SJSA1 (cell line): ENCODE results near the gene ABHD3. TPM values are rescaled to one million over a fixed set of nuclear protein-coding genes. Genes with fewer than 3 reads are reported as not detected.
"Not testable (repeated sequence)": the region's sequence is repeated elsewhere in the genome, so short reads cannot be mapped to it uniquely, and the experiment has no call there.

Source experiments
- DNase-seq, 2 experiments: peaks; one replicate each; pipeline ENCODE4 v3.0.0-alpha.2; 2015 to 2020; ENCODE audit warnings: low spot score in 2 of 2, low read depth in 1 of 2
- H3K27ac ChIP-seq: fragments of 250-450 bp; sonication (Bioruptor Pico); 2 replicates; pipeline ENCODE4 v1.5.1; 2020; ENCODE audit warnings: mild to moderate bottlenecking, moderate library complexity
- H3K27me3 ChIP-seq: fragments of 250-450 bp; sonication (Bioruptor Pico); replicated peaks from 2 replicates; pipeline ENCODE4 v1.5.1; 2020; ENCODE audit warnings: mild to moderate bottlenecking, moderate library complexity
- H3K36me3 ChIP-seq: fragments of 250-450 bp; sonication (Bioruptor Pico); 2 replicates; pipeline ENCODE4 v1.5.1; 2020; ENCODE audit warnings: mild to moderate bottlenecking
- H3K4me1 ChIP-seq: fragments of 250-450 bp; sonication (Bioruptor Pico); replicated peaks from 2 replicates; pipeline ENCODE4 v1.6.1; 2021; ENCODE audit warnings: mild to moderate bottlenecking
- H3K4me3 ChIP-seq: fragments of 250-450 bp; sonication (Bioruptor Pico); 2 replicates; pipeline ENCODE4 v1.5.1; 2020; ENCODE audit warnings: mild to moderate bottlenecking
- H3K9me3 ChIP-seq: fragments of 250-450 bp; sonication (Bioruptor Pico); replicated peaks from 2 replicates; pipeline ENCODE4 v1.5.1; 2020; ENCODE audit warnings: mild to moderate bottlenecking
- total RNA-seq: library from RNA; depleted of rRNA; stranded (reverse); fragments of >200 nt; shearing (Covaris generic); gene quantifications from 2 replicates; pipeline ENCODE4 v1.2.3, GENCODE V29; 2014

The ABHD3 gene
- total RNA-seq, 1 experiment from 2014 or later = 36.7 TPM

- no peak overlapping the region for H3K4me3 ChIP-seq
- no peak overlapping the region for H3K27ac ChIP-seq
- peaks cover 25% of the 10 kb centered on the region for H3K36me3 ChIP-seq
- no peak for DNase-seq
- peaks cover 4% of the 10 kb centered on the region; the same call in 1 of the 2 replicates for H3K4me1 ChIP-seq
- H3K27me3 ChIP-seq = no peaks in the 10 kb centered on the region
- H3K9me3 ChIP-seq = 0 out of 2 replicates have a peak, but pooled peaks cover 4% of the 10 kb centered on the region
Measured at GRCh38 chr18:21686282-21687105, 18.1 kb downstream of the ABHD3 start.

GRCh38 chr18:21685556-21685981 is 19.0 kb downstream of the ABHD3 start:
- H3K27me3 ChIP-seq, H3K27ac ChIP-seq, H3K4me3 ChIP-seq, H3K4me1 ChIP-seq, DNase-seq, H3K9me3 ChIP-seq: not testable (repeated sequence)
- H3K36me3 ChIP-seq = peaks cover 19% of the 10 kb centered on the region

GRCh38 chr18:21684731-21685130 is 19.8 kb downstream of the ABHD3 start:
- DNase-seq = no peak
- no peak overlapping the region for H3K4me3 ChIP-seq
- no peaks in the 10 kb centered on the region for H3K27me3 ChIP-seq
- H3K36me3 ChIP-seq = peaks cover 12% of the 10 kb centered on the region; the same call in 1 of the 2 replicates
- peaks cover 4% of the 10 kb centered on the region; the same call in 1 of the 2 replicates for H3K4me1 ChIP-seq
- H3K9me3 ChIP-seq = no peaks in the 10 kb centered on the region
- H3K27ac ChIP-seq = no peak overlapping the region

- Histone ChIP-seq H3K36me3 (peaks cover 9% of the 10 kb centered on the region; the same call in 1 of the 2 replicates), H3K4me3 (peak overlapping the region; percentile 31), H3K27me3 (no peaks in the 10 kb centered on the region), H3K27ac (peak overlapping the region; percentile 63), H3K4me1 (peaks cover 10% of the 10 kb centered on the region; the same call in 1 of the 2 replicates), H3K9me3 (no peaks in the 10 kb centered on the region)
- peak in 1 of 2 experiments; percentile 56 for DNase-seq
Measured at GRCh38 chr18:21682371-21683051, 22.1 kb downstream of the ABHD3 start.

- Histone ChIP-seq H3K36me3 (peaks cover 5% of the 10 kb centered on the region; the same call in 1 of the 2 replicates), H3K27me3 (no peaks in the 10 kb centered on the region), H3K27ac (no peak overlapping the region), H3K4me1 (peaks cover 18% of the 10 kb centered on the region), H3K9me3 (no peaks in the 10 kb centered on the region), H3K4me3 (no peak overlapping the region)
- no peak for DNase-seq
Measured at GRCh38 chr18:21680161-21680560, 24.4 kb downstream of the ABHD3 start.

GRCh38 chr18:21678859-21679258 is 25.7 kb downstream of the ABHD3 start:
- no peaks in the 10 kb centered on the region; the same call in 1 of the 2 replicates for H3K36me3 ChIP-seq
- H3K9me3 ChIP-seq = no peaks in the 10 kb centered on the region
- no peak overlapping the region for H3K27ac ChIP-seq
- no peak overlapping the region for H3K4me3 ChIP-seq
- H3K27me3 ChIP-seq = no peaks in the 10 kb centered on the region
- H3K4me1 ChIP-seq = peaks cover 18% of the 10 kb centered on the region
- peak in 1 of 2 experiments; percentile 12 for DNase-seq

- not testable (repeated sequence) for H3K4me3 ChIP-seq, H3K27ac ChIP-seq, H3K9me3 ChIP-seq, H3K27me3 ChIP-seq, H3K36me3 ChIP-seq
- H3K4me1 ChIP-seq = peaks cover 15% of the 10 kb centered on the region
- peak in 1 of 2 experiments; percentile 13 for DNase-seq
Measured at GRCh38 chr18:21675354-21675753, 29.2 kb downstream of the ABHD3 start.

- no peak overlapping the region for H3K27ac ChIP-seq
- no peaks in the 10 kb centered on the region for H3K27me3 ChIP-seq
- H3K36me3 ChIP-seq = peaks cover 8% of the 10 kb centered on the region; the same call in 1 of the 2 replicates
- H3K4me1 ChIP-seq = peaks cover 8% of the 10 kb centered on the region
- no peak for DNase-seq
- no peaks in the 10 kb centered on the region for H3K9me3 ChIP-seq
- H3K4me3 ChIP-seq = no peak overlapping the region
Measured at GRCh38 chr18:21672521-21673267, 31.9 kb downstream of the ABHD3 start.

- H3K36me3 ChIP-seq = peaks cover 8% of the 10 kb centered on the region; the same call in 1 of the 2 replicates
- no peaks in the 10 kb centered on the region for H3K4me1 ChIP-seq
- no peaks in the 10 kb centered on the region for H3K9me3 ChIP-seq
- H3K27ac ChIP-seq = no peak overlapping the region
- DNase-seq = no peak
- H3K4me3 ChIP-seq = no peak overlapping the region
- H3K27me3 ChIP-seq = no peaks in the 10 kb centered on the region
Measured at GRCh38 chr18:21669736-21670285, 34.8 kb downstream of the ABHD3 start.

- H3K9me3 ChIP-seq = no peaks in the 10 kb centered on the region
- no peak overlapping the region for H3K27ac ChIP-seq
- DNase-seq = no peak
- H3K4me1 ChIP-seq = no peaks in the 10 kb centered on the region
- no peak overlapping the region for H3K4me3 ChIP-seq
- no peaks in the 10 kb centered on the region for H3K27me3 ChIP-seq
- H3K36me3 ChIP-seq = peaks cover 11% of the 10 kb centered on the region
Measured at GRCh38 chr18:21664069-21664468, 40.5 kb downstream of the ABHD3 start.

- no peak for DNase-seq
- no peaks in the 10 kb centered on the region for H3K4me1 ChIP-seq
- H3K27ac ChIP-seq = no peak overlapping the region
- H3K4me3 ChIP-seq = no peak overlapping the region
- H3K9me3 ChIP-seq = no peaks in the 10 kb centered on the region
- peaks cover 11% of the 10 kb centered on the region for H3K36me3 ChIP-seq
- no peaks in the 10 kb centered on the region for H3K27me3 ChIP-seq
Measured at GRCh38 chr18:21663578-21663977, 41.0 kb downstream of the ABHD3 start.

- Histone ChIP-seq H3K4me3 (no peak overlapping the region), H3K27ac (no peak overlapping the region), H3K36me3 (peaks cover 11% of the 10 kb centered on the region), H3K27me3 (no peaks in the 10 kb centered on the region), H3K9me3 (no peaks in the 10 kb centered on the region), H3K4me1 (no peaks in the 10 kb centered on the region)
- no peak for DNase-seq
Measured at GRCh38 chr18:21662581-21662980, 42.0 kb downstream of the ABHD3 start.

- Histone ChIP-seq H3K27ac (no peak overlapping the region), H3K36me3 (peaks cover 11% of the 10 kb centered on the region), H3K27me3 (no peaks in the 10 kb centered on the region), H3K4me1 (no peaks in the 10 kb centered on the region; the same call in 1 of the 2 replicates), H3K9me3 (no peaks in the 10 kb centered on the region), H3K4me3 (no peak overlapping the region)
- DNase-seq = no peak
Measured at GRCh38 chr18:21660078-21660477, 44.5 kb downstream of the ABHD3 start.
